Stimulated activated naive CD8-positive, alpha-beta T cell treated with anti-CD3 and anti-CD28 coated beads, Interleukin-15, Interleukin-2, amounts not matched to agents 100 U/mL and 50 U/mL, for 24 hours (primary cell): ENCODE measurements around the gene SERTAD1.

Experiments
- ATAC-seq: fragments of 150-1000 bp; cut with Tn5 transposase; one replicate; pipeline ENCODE4 v1.10.0; 2021
- DNase-seq: peaks from one replicate; pipeline ENCODE4 v3.0.0; 2021

Gene SERTAD1

DNA sequence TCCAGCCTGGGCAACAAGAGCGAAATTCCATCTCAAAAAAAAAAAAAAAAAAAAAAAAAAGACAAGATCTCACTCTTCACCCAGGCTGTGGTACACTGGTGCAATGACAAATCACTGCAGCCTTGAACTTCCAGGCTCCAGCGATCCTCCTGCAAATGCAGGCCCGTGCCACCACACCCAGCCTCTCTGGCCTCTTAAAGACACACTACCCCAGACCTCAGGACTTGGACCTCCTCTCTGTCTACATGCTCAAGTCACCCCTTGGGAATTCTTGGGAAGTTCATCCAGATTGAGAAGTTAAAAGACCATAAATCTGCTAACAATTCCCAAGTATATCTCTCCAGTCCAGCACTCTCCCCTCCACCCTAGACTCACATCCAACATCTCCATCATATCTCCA, 25.2 kb downstream of the SERTAD1 start:
- ATAC-seq: no peak

DNA sequence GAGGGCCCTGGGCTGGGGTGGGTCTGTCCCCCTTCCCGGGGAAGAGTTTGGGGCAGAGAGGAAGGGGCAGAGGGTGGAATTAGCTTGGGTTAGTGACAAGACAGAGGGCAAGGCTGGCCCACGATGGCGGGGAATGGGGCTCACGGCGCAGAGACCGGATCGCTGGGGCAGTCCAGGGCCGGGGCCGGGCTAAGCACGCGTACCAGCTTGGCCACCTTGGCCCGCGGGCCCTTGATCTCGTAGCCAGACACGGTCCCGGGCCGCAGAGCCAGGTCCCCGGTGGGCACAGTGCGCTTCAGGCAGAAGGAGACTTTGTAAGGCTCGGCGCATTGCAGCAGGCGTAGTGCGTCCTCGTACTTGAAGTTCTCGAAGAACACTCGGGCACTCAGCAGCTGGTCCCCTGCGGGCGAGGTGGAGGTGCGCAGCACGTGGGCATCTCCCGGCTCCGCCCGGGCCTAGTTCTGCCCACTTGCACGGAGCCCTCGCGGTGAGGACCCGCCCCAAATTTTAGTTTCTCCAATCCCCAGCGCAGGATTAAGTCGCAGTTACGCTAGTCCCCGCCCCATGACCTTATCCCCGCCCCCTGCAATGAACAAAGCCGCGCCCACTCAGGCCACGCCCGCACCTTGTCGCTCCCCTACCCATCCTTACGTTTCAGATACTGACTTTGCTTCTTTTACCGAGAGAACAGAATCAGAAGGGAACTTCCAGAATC, 27.2 kb downstream of the SERTAD1 start:
- DNase-seq (peak; percentile 67), ATAC-seq (peak; percentile 75)

More for the DNA sequence above, 25.2 kb downstream of the SERTAD1 start:
- DNase-seq: no peak

DNA sequence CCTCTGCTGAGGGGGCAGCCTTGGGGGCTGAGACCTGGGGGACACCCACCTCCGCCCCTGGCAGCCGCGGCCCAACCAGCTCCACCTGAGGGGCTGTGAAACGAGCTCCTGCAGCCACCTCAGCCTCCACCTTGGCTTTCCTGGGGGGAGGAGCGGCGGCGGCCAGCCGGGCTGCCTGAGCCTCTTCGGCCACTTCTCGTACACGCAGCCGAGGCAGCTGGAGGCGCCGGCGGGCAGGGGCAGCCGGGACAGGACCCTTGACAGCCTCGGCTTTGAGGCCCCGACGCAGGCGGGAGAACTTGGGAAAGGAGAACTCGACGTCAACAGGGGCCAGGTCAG, 28.3 kb downstream of the SERTAD1 start:
- no peak for DNase-seq
- no peak for ATAC-seq

DNA sequence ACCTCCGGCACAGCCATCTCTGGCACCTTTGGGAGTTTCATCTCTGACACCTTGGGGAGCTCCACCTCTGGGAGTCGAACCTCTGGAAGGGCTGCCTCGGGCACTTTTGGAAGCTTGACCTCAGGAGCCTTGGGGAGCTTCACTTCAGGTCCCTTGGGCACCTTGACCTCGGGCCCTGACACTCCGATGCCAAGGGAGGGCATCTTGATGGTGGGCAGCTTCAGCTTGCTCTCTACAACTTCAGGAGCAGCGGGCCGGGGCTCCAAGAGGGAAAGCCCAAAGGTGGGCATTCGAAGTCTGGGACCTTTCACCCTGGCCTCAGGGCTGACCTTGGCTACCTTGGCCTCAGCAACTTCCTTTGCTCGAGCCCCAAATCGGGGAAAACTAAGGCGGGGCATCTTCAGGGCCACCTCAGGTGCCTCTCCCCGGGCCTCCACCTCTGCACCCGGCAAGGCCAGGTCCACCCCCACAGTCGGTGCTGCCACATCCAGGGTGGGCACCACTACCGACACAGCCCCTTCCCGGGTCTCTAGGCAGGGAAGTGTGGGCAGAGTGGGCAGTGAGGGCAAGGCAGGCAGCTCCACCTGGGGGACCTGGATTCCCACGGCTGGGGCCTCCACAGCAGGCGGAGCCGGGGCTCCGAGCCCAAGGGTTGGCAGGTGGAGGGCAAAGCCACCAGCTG, 28.8 kb downstream of the SERTAD1 start:
- ATAC-seq: no peak
- no peak for DNase-seq

DNA sequence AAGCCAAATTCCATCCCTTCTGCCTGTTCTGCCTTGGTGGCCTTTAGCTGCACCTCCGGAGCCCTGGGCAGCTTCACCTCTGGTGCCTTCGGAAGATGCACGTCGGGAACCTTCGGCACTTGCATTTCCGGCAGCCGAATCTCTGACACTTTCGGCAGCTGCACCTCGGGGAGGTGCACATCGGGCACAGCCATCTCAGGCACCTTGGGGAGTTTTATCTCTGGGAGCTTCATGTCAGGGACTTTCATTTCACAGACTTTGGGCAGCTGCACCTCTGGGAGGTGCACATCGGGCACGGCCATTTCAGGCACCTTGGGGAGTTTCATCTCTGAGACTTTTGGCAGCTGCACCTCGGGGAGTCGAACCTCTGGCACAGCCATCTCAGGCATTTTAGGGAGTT, 29.8 kb downstream of the SERTAD1 start:
- DNase-seq (no peak), ATAC-seq (no peak)

DNA sequence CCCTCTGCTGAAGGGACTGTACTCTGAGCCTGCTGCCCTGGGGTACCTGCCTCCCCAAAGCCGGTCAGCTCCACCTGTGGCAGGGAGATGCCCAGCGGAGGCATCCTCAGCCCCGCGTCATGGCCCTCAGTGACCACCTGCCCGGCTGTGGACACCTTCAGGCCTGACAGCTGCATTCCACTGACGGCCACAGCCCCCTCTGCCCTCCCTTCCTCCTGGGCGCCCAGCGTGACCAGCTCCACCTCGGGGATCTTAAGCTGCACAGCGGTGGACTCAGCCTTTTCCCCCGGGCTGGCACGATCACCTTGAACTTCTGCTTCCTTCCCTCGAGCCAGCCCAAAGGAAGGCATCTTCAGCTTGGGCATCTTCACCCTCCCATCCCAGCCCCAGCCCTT, 31.0 kb downstream of the SERTAD1 start:
- no peak for ATAC-seq
- DNase-seq: no peak

DNA sequence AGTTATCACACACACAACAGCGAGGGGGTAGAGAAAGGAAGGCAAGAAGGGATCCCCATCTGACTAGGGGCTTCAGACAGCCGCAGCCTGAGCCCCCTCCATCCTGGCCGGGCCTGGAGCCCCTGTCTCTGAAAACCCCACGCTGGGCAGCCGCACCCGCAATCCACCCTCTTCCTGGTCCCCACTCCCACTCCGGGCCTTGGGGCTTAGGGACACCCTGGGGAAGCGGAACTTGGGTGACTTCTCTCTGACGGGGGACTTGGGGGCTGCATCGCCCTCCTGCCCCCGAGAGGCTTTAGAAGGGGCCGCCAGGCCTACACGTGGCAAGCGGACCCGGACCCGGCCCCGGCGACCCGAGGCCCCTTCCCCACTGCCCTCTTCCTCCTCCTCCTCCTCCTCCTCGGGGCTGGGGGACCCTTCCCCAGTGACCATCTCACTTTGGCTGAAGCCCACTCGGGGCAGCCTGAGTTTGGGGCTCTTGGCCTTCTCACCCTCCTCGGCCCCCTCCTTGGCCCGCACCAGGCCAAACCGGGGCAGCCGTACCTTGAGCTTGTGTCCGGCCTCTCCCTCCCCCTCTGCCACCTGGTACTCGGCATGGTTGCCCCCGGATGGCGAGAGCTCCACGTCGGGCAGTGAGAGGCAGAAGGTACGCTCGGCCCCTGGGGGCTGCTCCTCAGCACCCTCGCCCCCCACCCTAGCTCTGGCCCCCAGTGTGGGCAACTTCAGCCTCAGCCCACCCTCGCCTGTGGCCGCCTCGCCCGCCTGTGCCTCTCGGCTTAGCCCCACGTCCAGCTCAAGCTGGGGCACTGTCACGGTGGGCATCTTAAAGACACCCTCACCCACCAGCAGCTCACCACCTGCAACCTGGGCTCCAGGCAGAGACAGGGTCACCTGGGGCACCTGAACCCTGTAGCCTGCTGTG, 31.6 kb downstream of the SERTAD1 start:
- DNase-seq (no peak), ATAC-seq (no peak)

DNA sequence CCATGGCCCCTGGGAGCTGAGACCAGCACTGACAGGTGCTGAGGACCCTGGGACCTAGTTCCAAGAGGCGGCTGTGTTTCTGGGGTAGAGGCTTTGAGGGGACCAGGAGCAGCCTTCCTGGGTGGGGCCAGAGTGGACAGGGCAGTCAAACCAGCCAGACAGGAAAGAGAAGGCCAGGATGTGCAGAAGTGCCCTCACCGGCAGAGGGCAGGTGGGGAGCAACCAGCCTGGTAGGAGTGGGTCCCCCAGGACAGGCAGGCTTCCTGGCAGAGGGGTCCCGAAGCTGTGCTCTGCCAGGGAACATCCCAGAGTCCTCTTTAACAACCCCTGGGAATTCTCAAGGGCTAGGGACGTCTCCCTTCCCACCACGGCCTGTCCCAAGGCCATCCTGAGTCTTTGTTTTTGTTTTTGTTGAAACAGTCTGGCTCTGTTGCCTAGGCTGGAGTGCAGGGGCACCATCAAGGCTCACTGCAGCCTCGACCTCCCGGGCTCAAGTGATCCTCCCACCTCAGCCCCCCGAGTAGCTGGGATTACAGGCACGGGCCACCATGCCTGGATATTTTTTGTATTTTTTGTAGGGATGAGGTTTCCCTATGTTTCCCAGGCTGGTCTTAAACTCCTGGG, 32.8 kb downstream of the SERTAD1 start:
- no peak for DNase-seq

DNA sequence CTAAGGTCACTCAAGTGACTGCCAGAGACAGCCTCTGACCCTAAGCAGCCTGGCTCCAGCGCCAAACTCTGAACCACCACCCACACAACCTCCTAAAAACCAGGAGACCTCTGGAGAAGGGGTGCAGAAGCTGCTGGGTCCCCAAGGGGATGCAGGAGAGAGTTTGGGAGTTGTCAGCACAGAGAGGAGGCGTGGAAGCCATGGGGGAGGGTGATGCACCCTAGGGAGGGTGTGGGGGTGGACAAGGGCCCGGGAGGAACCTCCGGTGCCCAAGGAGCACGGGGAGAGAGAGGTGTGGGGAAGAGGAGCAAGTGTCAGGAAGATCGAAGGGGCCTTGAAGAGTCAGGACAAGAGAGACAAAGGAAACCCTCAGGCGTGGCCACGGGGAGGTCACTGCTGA, 33.7 kb downstream of the SERTAD1 start:
- ATAC-seq (no peak), DNase-seq (no peak)

More for the DNA sequence above, 32.8 kb downstream of the SERTAD1 start:
- no peak for ATAC-seq

DNA sequence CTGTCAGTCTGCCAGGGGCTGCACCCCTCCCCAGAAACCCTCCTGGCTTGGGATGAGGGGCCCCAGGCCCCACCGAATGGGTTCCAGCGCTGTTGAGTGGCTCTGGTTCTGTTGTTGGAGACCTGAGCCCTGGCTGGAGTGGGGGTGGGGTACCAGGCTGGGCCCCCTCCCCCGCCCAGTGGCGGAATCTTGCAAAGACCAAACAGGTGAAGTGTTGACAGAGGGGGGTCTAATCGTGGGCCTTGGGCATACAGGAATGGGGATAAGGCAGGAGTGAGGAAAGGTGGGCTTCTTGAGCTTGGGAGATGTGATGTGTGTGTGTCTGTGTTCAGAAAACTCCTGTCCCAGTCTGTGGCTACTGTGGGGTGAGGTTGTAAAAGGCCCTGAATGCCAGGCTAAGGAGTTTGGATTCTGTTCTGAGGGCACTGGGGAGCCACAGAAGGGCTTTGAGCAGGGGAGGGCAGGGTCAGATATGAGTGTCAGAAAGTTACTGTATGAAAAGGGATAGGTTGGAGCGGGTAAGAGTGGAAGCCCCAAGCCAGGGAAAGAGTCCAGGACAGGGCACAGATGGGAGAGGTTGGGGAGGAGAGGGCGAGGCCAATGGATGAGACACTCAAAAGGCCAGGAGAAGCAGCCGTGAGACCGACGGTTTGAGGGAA, 35.6 kb downstream of the SERTAD1 start, which contains the start of gene HIPK4:
Gene HIPK4 (minus strand): TSS at position 98 of the 659 bp plus-strand sequence. CDS start 279 bp downstream, outside the sequence.
- no peak for ATAC-seq
- no peak for DNase-seq

DNA sequence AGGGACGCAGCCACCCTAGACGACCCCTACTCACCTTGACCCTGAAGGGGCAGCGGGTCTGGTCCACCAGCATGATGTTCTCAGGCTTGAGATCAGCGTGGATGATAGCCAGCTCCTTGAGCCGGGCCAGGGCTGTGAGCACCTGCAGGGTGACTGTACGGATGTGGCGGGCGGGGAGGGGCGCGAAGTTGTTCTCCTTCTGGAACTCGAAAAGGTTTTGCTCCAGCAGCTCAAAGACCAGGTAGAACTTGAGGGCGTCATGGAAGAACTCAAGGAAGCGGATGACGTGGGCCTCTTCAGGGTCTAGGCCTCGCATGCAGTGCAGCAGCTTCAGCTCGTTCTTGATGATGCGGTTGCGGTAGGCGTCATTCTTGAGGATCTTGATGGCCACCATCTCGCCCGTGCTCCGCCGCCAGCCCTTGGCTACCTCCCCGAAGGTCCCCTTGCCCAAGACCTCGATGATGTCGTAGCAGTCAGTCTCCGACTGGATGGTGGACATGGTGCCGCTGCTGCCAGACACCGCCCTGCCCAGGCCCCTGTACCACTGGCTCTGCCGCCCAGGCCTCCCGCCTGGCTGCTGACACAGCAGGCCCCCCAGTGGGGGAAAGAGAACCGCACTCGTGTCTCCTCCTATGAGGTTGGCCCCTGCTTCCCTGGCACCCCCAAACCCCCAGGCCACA, 36.2 kb downstream of the SERTAD1 start:
- DNase-seq (no peak), ATAC-seq (no peak)

DNA sequence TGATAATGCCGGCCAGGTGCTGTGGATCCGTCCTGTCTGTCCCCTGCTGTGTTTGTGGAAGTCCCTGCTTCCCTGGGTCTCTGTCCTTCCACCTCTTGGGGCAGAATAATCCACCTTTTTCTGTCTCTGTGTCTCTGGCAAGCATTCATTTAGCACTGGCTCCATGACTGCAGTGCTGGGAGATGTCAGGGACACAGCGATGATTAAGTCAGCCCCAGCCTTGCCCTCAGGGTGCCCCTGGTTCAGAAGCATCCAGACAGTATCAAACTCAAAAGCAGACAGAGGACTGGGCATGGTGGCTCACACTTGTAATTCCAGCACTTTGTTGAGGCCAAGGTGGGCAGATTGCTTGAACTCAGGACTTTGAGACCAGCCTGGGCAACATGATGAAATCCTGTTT, 37.3 kb downstream of the SERTAD1 start:
- ATAC-seq (no peak), DNase-seq (no peak)

DNA sequence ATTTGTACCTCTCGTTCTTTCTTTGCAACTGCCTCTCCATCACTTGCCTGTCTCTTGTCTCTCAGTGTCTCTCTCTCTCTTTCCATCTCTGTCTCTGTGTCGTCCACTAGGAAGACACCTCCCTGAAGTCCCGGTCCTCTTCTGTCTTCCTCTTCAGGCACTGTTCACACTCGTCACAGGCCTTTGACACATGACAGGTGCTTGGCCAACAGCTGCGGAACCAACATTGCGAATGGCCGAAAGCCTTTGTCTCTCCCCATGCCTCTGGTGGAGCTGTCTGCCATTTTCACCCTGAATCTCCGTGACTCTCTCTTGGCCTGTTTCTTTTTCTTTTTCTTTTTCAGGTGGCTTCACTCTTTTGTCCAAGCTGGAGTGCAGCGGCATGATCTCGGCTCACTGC, 38.6 kb downstream of the SERTAD1 start:
- DNase-seq: no peak
- no peak for ATAC-seq

DNA sequence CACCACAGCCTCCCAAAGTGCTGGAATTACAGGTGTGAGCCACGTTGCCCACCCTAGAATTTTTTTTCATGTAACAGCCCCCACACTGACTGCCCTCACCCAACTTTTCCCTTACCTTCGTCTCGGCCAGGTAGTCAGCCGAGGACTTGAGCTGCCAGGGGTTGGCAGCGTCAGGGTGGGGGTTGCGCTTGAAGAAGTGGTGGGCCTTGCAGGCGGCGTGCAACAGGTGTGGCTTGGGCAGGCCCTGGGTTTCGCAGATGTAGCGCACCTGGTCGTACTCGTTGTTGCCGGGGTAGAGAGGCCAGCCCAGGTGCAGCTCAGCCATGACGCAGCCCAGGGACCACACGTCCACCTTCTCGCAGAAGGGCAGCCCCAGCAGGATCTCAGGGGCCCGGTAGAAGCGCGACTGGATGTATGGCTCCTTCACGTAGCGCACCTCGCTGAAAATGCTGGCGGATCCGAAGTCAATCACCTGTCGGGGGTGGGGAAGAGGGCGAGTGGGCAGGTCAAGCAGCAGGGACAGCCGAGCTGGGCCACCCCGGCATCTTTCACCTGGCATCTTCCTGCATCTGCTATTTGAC, 42.0 kb downstream of the SERTAD1 start:
- DNase-seq (no peak), ATAC-seq (no peak)

DNA sequence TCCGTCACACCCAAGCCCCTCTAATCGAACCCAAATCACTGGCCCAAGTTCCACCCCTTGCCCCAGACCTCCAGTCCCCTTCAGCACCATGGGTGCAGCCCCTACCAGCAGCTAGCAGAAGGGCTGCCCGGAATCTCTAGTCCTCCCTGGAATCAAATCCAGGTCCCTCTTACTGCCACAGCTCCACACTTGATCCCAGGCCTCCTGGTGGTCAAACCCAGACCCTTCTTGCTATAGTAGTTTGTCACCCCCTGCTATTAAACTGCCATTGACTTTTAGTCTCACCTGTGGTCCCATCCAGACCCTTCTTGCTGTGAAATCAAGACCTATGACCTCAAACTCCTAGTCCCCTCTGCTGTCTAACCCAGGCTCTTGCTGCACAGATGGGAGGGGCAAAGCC, 44.5 kb downstream of the SERTAD1 start:
- ATAC-seq (no peak), DNase-seq (no peak)

DNA sequence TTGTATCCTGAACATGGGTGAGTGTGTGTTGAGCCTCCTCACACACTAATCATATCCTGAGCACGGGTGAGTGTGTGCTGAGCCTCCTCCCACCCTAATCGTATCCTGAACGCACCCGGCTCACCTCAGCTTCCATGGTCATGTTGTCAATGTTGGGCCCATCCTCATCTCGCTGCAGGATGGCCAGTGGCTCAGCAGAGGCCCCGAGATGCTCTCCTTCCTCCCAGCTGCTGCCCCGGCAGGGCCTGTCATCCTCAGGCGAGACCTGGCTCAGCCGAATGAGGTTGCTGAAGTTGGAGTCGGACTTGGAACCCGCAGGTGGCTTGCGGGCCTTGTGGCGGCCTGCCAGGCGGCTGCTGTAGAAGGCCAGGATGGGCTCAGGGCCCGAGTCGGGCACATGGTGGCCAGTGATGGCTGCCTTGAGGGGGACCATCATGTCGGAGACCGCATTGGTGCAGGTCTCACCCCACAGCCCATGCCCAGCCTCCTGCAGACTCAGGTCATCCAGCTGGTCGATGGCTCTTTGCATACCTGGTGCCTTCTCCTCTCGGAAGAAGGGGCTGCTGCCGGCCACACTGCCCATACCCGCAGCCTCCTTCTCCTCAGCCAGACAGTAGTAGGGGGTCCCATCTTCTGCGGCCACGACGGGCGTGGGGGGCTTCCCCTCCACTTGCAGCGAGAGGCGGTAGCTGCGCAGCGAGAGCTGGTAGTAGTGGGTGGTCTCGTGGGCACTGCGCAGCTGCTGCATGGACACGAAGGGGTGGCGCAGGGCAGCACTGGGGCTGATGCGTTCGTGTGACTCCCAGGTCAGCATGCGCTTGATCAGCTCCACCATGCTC, 45.4 kb downstream of the SERTAD1 start:
- ATAC-seq (no peak), DNase-seq (no peak)

DNA sequence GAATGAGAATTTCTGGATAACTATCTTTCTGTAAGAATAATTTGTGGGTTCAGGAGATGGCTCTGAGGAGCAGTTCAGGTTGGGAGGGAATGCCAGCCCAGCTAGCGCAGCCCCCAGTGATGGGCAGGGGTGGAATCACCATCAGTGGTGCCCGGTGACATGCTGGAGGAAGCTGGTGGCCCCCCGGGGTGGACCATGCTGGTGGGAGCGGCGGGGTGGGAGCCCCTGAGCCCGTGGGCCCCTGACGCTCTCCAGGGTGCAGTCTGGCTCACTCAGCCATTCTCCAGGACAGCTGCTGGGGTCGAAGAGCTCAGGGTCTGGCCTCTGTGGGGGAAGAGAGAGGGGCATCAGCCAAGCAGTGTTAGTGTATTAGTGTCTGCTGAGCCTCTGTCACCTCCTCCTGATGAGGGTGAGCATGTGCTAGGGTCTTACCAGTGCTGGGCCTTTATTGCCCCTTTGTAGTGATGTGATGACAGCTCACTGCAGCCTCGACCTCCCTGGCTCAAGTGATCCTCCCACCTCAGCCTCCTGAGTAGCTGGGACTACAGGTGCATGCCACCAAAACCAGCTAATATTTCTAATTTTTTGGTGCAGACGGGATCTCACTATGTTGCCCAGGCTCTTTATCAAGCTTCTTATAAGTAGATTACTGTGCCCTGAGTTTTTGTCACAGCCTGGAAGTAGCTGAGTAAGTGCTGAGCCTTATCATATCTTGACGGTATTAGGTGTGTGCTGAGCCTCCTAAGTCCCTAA, 46.2 kb downstream of the SERTAD1 start:
- ATAC-seq: no peak

DNA sequence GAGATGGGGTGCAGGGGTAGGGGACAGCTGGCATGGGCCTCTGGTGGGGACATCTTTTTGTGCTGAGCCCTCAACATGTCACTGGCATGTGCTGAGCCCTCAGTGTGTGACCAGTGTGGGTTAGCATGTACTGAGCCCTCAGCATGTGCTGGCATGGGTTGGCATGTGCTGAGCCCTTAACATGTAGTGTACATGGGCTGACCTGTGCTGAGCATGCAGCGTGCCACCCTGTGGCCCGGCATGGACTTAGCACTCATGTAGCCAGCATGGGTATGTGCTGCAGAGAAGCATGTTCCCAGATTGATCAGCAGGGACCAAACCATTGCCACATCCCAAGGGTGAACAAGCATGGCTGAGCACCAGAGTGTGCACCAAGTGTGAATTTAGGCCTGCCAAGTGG, 47.3 kb downstream of the SERTAD1 start:
- no peak for DNase-seq
- no peak for ATAC-seq

More for the DNA sequence above, 46.2 kb downstream of the SERTAD1 start:
- DNase-seq: no peak

DNA sequence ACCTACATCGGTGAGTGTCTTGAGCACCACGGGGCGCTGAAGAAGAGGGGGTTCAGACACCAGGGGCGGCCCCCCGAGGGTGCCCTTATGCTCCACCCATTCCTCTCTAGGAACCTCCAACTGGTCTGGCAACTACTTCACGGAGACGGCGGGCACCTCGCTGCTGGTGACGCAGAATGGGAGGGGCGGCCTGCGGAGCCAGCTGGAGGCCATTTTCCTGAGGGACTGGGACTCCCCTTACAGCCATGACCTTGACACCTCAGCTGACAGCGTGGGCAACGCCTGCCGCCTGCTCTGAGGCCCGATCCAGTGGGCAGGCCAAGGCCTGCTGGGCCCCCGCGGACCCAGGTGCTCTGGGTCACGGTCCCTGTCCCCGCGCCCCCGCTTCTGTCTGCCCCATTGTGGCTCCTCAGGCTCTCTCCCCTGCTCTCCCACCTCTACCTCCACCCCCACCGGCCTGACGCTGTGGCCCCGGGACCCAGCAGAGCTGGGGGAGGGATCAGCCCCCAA, 47.9 kb downstream of the SERTAD1 start:
- ATAC-seq (no peak), DNase-seq (no peak)
